ENCODE results near the gene KRTAP10-12. TPM values are rescaled to one million over a fixed set of nuclear protein-coding genes. Genes with fewer than 3 reads are reported as not detected.

Gene KRTAP10-12
- total RNA-seq, 2 experiments from 2014 or later = not detected

GRCh38 chr21:44736291-44737004, 39.5 kb downstream of the KRTAP10-12 start:
- no peaks in the 10 kb centered on the region for H3K4me1 Mint-ChIP-seq (ENCODE audit: low read depth)
- intact Hi-C loops (cut with micrococcal nuclease) = no loop called here
- no peaks in the 10 kb centered on the region for H3K9me3 Mint-ChIP-seq
- H3K36me3 Mint-ChIP-seq (ENCODE audit: low read depth) = no peaks in the 10 kb centered on the region
- no peak for DNase-seq
- no peak overlapping the region for H3K4me3 Mint-ChIP-seq
- no peak overlapping the region for H3K27ac Mint-ChIP-seq
- CTCF ChIA-PET = no interaction called here
- H3K27me3 Mint-ChIP-seq (ENCODE audit: low read depth) = no peaks in the 10 kb centered on the region

GRCh38 chr21:44737706-44738354, 40.9 kb downstream of the KRTAP10-12 start:
- DNase-seq = no peak
- intact Hi-C loops (cut with micrococcal nuclease) = no loop called here
- CTCF ChIA-PET = no interaction called here
- no peaks in the 10 kb centered on the region for H3K36me3 Mint-ChIP-seq (ENCODE audit: low read depth)
- H3K9me3 Mint-ChIP-seq = no peaks in the 10 kb centered on the region
- peaks cover 4% of the 10 kb centered on the region for H3K4me1 Mint-ChIP-seq (ENCODE audit: low read depth)
- no peaks in the 10 kb centered on the region for H3K27me3 Mint-ChIP-seq (ENCODE audit: low read depth)
- H3K4me3 Mint-ChIP-seq = no peak overlapping the region
- H3K27ac Mint-ChIP-seq = no peak overlapping the region

GRCh38 chr21:44738621-44739020, 41.6 kb downstream of the KRTAP10-12 start:
- no peaks in the 10 kb centered on the region for H3K27me3 Mint-ChIP-seq (ENCODE audit: low read depth)
- intact Hi-C loops (cut with micrococcal nuclease) = no loop called here
- H3K4me3 Mint-ChIP-seq = no peak overlapping the region
- no peaks in the 10 kb centered on the region for H3K36me3 Mint-ChIP-seq (ENCODE audit: low read depth)
- H3K4me1 Mint-ChIP-seq (ENCODE audit: low read depth) = peaks cover 4% of the 10 kb centered on the region
- DNase-seq = no peak
- no peaks in the 10 kb centered on the region for H3K9me3 Mint-ChIP-seq
- no peak overlapping the region for H3K27ac Mint-ChIP-seq
- CTCF ChIA-PET = interaction anchor here (1.5 kb wide), 1 partner anchor 289 kb away, joined by 3 read pairs; no protein-coding TSS in a partner anchor

GRCh38 chr21:44739316-44739715, 42.3 kb downstream of the KRTAP10-12 start:
- no peak for DNase-seq
- Mint-ChIP-seq H3K4me3 (no peak overlapping the region), H3K36me3 (ENCODE audit: low read depth) (no peaks in the 10 kb centered on the region), H3K27me3 (ENCODE audit: low read depth) (no peaks in the 10 kb centered on the region), H3K4me1 (ENCODE audit: low read depth) (peaks cover 4% of the 10 kb centered on the region), H3K27ac (no peak overlapping the region), H3K9me3 (no peaks in the 10 kb centered on the region)
- intact Hi-C loops (cut with micrococcal nuclease) = no loop called here
- CTCF ChIA-PET = interaction anchor here (1.5 to 4.9 kb wide), 3 partner anchors 54 to 290 kb away, joined by 3 to 37 read pairs (median 5); no protein-coding TSS in a partner anchor

GRCh38 chr21:44740742-44741141, 43.8 kb downstream of the KRTAP10-12 start:
- H3K4me3 Mint-ChIP-seq = no peak overlapping the region
- DNase-seq = no peak
- intact Hi-C loops (cut with micrococcal nuclease) = no loop called here
- H3K27me3 Mint-ChIP-seq (ENCODE audit: low read depth) = no peaks in the 10 kb centered on the region
- H3K9me3 Mint-ChIP-seq = no peaks in the 10 kb centered on the region
- CTCF ChIA-PET = interaction anchor here (0.9 to 4.9 kb wide), 4 partner anchors 21 to 230 kb away, joined by 3 to 37 read pairs (median 4); no protein-coding TSS in a partner anchor
- no peak overlapping the region for H3K27ac Mint-ChIP-seq
- H3K4me1 Mint-ChIP-seq (ENCODE audit: low read depth) = peaks cover 4% of the 10 kb centered on the region
- H3K36me3 Mint-ChIP-seq (ENCODE audit: low read depth) = no peaks in the 10 kb centered on the region

DNA sequence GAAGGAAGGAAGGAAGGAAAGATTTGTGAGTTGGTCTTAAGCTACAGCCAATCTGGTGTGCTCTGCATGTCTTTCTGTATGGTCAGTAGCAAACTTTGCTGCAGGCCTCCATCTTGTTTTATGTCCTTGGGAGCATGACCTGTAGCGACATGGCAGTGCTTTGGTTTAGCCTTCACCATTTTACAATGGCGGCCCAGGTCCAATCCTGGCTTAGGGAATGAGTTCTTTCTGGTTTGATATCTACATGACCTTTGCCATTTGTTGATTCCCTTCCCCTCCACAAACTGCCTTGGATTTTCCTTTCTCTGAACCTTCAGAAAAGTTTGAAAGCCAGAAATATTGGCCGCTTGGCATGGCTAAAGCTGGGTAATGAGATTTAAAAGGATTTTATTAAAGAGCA, 44.9 kb downstream of the KRTAP10-12 start:
- CTCF ChIA-PET = interaction anchor here (0.5 to 4.9 kb wide), 13 partner anchors 8 to 240 kb away, joined by 3 to 37 read pairs (median 3); no protein-coding TSS in a partner anchor
- H3K27ac Mint-ChIP-seq = no peak overlapping the region
- no peaks in the 10 kb centered on the region for H3K9me3 Mint-ChIP-seq
- no peaks in the 10 kb centered on the region for H3K36me3 Mint-ChIP-seq (ENCODE audit: low read depth)
- intact Hi-C loops (cut with micrococcal nuclease) = loop anchor here (1.0 kb wide), 2 partner anchors 51 to 232 kb away; no protein-coding TSS in a partner anchor
- no peak overlapping the region for H3K4me3 Mint-ChIP-seq
- no peaks in the 10 kb centered on the region for H3K27me3 Mint-ChIP-seq (ENCODE audit: low read depth)
- H3K4me1 Mint-ChIP-seq (ENCODE audit: low read depth) = peaks cover 4% of the 10 kb centered on the region
- no peak for DNase-seq

DNA sequence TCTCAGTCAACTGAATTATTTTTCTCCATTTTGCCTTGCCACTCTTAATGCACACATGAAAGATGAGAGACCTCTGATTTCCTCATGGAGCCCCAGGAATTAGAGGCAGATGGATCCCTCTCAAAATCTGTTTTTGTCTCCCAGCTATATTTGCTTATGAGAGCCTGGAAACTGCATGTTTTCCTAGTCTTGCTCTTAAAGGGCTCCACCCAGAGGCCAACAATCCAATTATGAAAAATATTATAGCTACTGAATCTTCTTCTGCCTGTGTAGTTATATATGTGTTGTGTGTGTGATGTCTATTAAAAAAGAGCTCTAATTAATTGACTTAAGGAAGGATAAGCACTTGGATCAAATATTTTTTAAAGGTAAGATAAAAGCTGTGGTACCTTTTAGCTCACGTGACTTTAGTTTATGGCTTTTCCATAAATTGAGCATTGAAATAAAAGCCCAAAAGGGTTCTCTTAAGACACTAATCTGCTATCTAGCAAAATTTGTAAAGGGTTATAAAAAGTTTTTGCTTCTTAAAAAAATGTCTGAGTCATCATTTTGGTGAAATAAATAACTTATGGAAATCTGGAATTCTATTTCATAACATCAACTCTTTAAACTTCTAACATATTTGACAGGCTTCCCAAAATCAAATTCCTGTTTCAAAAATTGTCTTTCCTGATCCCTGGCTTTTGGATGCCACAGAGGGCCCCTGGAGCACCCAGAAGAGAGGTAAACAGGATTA, 45.6 kb downstream of the KRTAP10-12 start:
- no peaks in the 10 kb centered on the region for H3K9me3 Mint-ChIP-seq
- no peak overlapping the region for H3K4me3 Mint-ChIP-seq
- H3K4me1 Mint-ChIP-seq (ENCODE audit: low read depth) = peaks cover 4% of the 10 kb centered on the region
- H3K36me3 Mint-ChIP-seq (ENCODE audit: low read depth) = no peaks in the 10 kb centered on the region
- peak; percentile 18 for DNase-seq
- no peaks in the 10 kb centered on the region for H3K27me3 Mint-ChIP-seq (ENCODE audit: low read depth)
- intact Hi-C loops (cut with micrococcal nuclease) = loop anchor here (1.0 kb wide), 2 partner anchors 51 to 232 kb away; no protein-coding TSS in a partner anchor
- H3K27ac Mint-ChIP-seq = no peak overlapping the region
- CTCF ChIA-PET = interaction anchor here (0.5 to 4.9 kb wide), 14 partner anchors 9 to 241 kb away, joined by 3 to 37 read pairs (median 3); no protein-coding TSS in a partner anchor

Other genes with a start within 250 kb of the KRTAP10-12 start
- 1 to 10 TPM; 2.5 to 2.8 TPM for gene LRRC3, start 241.7 kb upstream of the KRTAP10-12 start, total RNA-seq
- gene KRTAP10-1, start 157.0 kb upstream of the KRTAP10-12 start, total RNA-seq = not detected
- not detected for gene KRTAP10-2, start 145.7 kb upstream of the KRTAP10-12 start, total RNA-seq
- gene KRTAP10-3, start 138.4 kb upstream of the KRTAP10-12 start, total RNA-seq = not detected
- not detected for gene KRTAP10-4, start 123.4 kb upstream of the KRTAP10-12 start, total RNA-seq
- gene KRTAP10-5, start 116.6 kb upstream of the KRTAP10-12 start, total RNA-seq = not detected
- not detected for gene KRTAP10-6, start 104.7 kb upstream of the KRTAP10-12 start, total RNA-seq
- not detected for gene KRTAP10-7, start 96.6 kb upstream of the KRTAP10-12 start, total RNA-seq
- gene KRTAP10-8, start 85.1 kb upstream of the KRTAP10-12 start, total RNA-seq = not detected
- gene KRTAP10-9, start 70.1 kb upstream of the KRTAP10-12 start, total RNA-seq = not detected
- not detected for gene KRTAP10-10, start 59.8 kb upstream of the KRTAP10-12 start, total RNA-seq
- gene KRTAP10-11, start 50.8 kb upstream of the KRTAP10-12 start, total RNA-seq = not detected
- not detected for gene KRTAP12-4, start 42.5 kb upstream of the KRTAP10-12 start, total RNA-seq
- not detected for gene KRTAP12-3, start 39.2 kb upstream of the KRTAP10-12 start, total RNA-seq
- not detected for gene KRTAP12-2, start 30.2 kb upstream of the KRTAP10-12 start, total RNA-seq
- not detected for gene KRTAP12-1, start 15.0 kb upstream of the KRTAP10-12 start, total RNA-seq
- not detected for gene TSPEAR, start 14.4 kb downstream of the KRTAP10-12 start, total RNA-seq
- 10 to 100 TPM; 94.0 to 95.2 TPM for gene UBE2G2, start 104.6 kb downstream of the KRTAP10-12 start, total RNA-seq
- 10 to 100 TPM; 87.1 to 94.7 TPM for gene SUMO3, start 120.9 kb downstream of the KRTAP10-12 start, total RNA-seq
- gene PTTG1IP, start 176.5 kb downstream of the KRTAP10-12 start, total RNA-seq = 10 to 100 TPM; 37.6 to 38.5 TPM
- gene ITGB2, start 223.7 kb downstream of the KRTAP10-12 start, total RNA-seq = 100 to 1,000 TPM; 182 to 185 TPM
- gene SLX9, start 242.9 kb downstream of the KRTAP10-12 start, total RNA-seq = 10 to 100 TPM; 61.8 to 63.4 TPM